Colonic mucosa (tissue), 4 donors: ENCODE results near the gene ROR2. TPM values are rescaled to one million over a fixed set of nuclear protein-coding genes. Genes with fewer than 3 reads are reported as not detected.
"Not testable (repeated sequence)": the region's sequence is repeated elsewhere in the genome, so short reads cannot be mapped to it uniquely, and the experiment has no call there.

ENCODE experiments used
- DNase-seq: peaks from one replicate; pipeline ENCODE4 v3.0.0-alpha.2; 2020
- H3K27ac ChIP-seq: fragments of 200-600 bp; one replicate; pipeline ENCODE4 v1.8.0; 2021
- H3K27me3 ChIP-seq: fragments of 200-600 bp; one replicate; pipeline ENCODE4 v1.8.0; 2021
- H3K36me3 ChIP-seq: fragments of 200-600 bp; one replicate; pipeline ENCODE4 v1.8.0; 2021
- H3K4me1 ChIP-seq: fragments of 200-600 bp; one replicate; pipeline ENCODE4 v1.8.0; 2021; ENCODE audit warnings: mild to moderate bottlenecking
- H3K4me3 ChIP-seq: fragments of 200-600 bp; one replicate; pipeline ENCODE4 v1.8.0; 2021
- H3K9ac ChIP-seq, 2 donors: one replicate each; pipeline ENCODE4 v1.7.0; 2013; ENCODE audit warnings: control low read depth in 2 of 2, low read depth in 2 of 2, low read length in 2 of 2
- H3K9me3 ChIP-seq: fragments of 200-600 bp; one replicate; pipeline ENCODE4 v1.8.0; 2021
- CTCF ChIP-seq: fragments of 200-600 bp; IDR thresholded peaks from one replicate; pipeline ENCODE4 v1.8.0; 2022; ENCODE audit warnings: antibody characterized with exemption, mild to moderate bottlenecking
- intact Hi-C: fragments of 100-400 bp; cut with DNase I; formaldehyde crosslinking; loops from one replicate; pipeline ENCODE4 v1.14.1; 2022
- total RNA-seq, 2 donors: library from RNA; stranded (reverse); fragmentation: NEBNext Ultra II Directional in 1 of 2; extraction: Animal tissue kit (Norgen Biotek cat#: 25700) in 1 of 2; gene quantifications; one replicate each; pipeline ENCODE4 v1.2.1, GENCODE V29; 2021
- donor health status: healthy.
- donor health status: DM: no; HTN: no; CAD: no.
- donor health status: DM: no; HTN: no; CAD: no.

ROR2 gene
- total RNA-seq, 2 donors from 2014 or later = 1.7 to 9.1 TPM

DNA sequence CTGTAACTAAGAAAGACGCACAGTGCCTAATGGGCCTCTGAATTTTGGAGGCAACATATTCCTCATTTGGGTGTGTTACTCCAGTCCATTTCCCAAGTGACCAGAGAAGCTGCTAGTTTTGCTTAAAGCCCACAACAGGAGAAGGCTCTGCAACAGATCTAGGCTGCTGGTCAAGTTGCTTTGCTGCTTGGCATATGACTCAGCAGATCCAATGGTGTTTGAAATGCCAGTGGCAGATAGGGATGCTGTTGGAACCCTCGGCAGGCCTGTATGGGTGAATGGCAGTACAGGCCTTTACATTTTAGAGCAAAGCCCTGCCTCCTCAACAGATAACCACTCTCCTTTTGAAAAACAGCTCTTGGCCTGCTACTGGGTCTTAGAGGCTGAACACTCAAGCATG is 36.2 kb upstream of the ROR2 start:
- Histone ChIP-seq H3K27me3 (no peaks in the 10 kb centered on the region), H3K27ac (no peak overlapping the region), H3K9me3 (no peaks in the 10 kb centered on the region), H3K4me1 (no peaks in the 10 kb centered on the region), H3K9ac (no peak overlapping the region), H3K36me3 (no peaks in the 10 kb centered on the region), H3K4me3 (no peak overlapping the region)
- no peak for DNase-seq
- TF ChIP-seq CTCF = no peak
- intact Hi-C loops = no loop called here

- intact Hi-C loops = no loop called here
- H3K27me3 ChIP-seq = no peaks in the 10 kb centered on the region
- no peak for TF ChIP-seq CTCF
- no peak overlapping the region for H3K9ac ChIP-seq
- no peaks in the 10 kb centered on the region for H3K4me1 ChIP-seq
- no peak overlapping the region for H3K27ac ChIP-seq
- no peak overlapping the region for H3K4me3 ChIP-seq
- H3K9me3 ChIP-seq = no peaks in the 10 kb centered on the region
- no peak for DNase-seq
- H3K36me3 ChIP-seq = no peaks in the 10 kb centered on the region
These were observed 35.7 kb upstream of the ROR2 start for GRCh38 chr9:91985692-91986091.

GRCh38 chr9:91978740-91979414 is 28.8 kb upstream of the ROR2 start:
- intact Hi-C loops = no loop called here
- H3K9ac ChIP-seq = no peak overlapping the region
- H3K27ac ChIP-seq = no peak overlapping the region
- no peak for DNase-seq
- no peaks in the 10 kb centered on the region for H3K36me3 ChIP-seq
- no peaks in the 10 kb centered on the region for H3K4me1 ChIP-seq
- H3K4me3 ChIP-seq = no peak overlapping the region
- H3K9me3 ChIP-seq = no peaks in the 10 kb centered on the region
- TF ChIP-seq CTCF = no peak
- H3K27me3 ChIP-seq = no peaks in the 10 kb centered on the region

DNA sequence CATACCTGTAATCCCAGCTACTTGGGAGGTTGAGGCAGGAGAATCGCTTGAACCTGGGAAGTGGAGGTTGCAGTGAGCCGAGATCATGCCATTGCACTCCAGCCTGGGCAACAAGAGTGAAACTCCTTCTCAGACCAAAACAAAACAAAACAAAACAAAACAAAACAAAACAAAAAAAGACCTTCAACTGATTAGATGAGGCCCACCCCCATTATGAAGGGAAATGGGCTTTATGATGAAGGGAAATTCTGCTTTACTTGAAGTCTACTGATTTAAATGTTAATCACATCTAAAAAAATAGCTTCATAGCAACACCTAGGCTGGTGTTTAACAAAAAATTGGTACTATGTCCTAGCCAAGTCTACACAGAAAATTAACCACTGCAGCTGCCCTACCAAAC is 25.2 kb upstream of the ROR2 start:
- H3K27ac ChIP-seq, H3K36me3 ChIP-seq, DNase-seq, H3K9ac ChIP-seq, H3K4me3 ChIP-seq, H3K27me3 ChIP-seq, H3K4me1 ChIP-seq, H3K9me3 ChIP-seq, intact Hi-C loops: not testable (repeated sequence)

DNA sequence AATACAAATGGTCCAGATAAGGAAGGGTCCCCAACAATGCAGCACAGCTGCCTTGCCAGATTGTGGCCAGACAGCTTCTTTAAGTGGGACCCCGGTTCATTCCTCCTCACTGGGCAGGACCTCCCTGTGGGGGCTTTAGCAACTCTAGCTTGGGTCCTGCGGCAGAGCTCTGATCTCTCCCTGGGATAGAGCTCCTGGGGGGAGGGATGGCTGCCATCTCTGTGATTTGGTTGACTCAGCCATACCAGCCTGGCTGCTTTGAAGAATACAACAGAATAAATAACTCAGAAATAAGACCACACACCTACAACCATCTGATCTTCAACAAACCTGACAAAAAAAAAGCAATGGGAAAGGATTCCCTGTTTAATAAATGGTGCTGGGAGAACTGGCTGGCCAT is 22.7 kb upstream of the ROR2 start:
- Histone ChIP-seq H3K4me1 (no peaks in the 10 kb centered on the region), H3K9ac (no peak overlapping the region), H3K4me3 (no peak overlapping the region), H3K27ac (no peak overlapping the region), H3K36me3 (no peaks in the 10 kb centered on the region), H3K27me3 (no peaks in the 10 kb centered on the region), H3K9me3 (no peaks in the 10 kb centered on the region)
- no peak for DNase-seq
- no peak for TF ChIP-seq CTCF
- intact Hi-C loops = loop anchor here (2.0 kb wide), 1 partner anchor 40 kb away; no protein-coding TSS in a partner anchor

DNA sequence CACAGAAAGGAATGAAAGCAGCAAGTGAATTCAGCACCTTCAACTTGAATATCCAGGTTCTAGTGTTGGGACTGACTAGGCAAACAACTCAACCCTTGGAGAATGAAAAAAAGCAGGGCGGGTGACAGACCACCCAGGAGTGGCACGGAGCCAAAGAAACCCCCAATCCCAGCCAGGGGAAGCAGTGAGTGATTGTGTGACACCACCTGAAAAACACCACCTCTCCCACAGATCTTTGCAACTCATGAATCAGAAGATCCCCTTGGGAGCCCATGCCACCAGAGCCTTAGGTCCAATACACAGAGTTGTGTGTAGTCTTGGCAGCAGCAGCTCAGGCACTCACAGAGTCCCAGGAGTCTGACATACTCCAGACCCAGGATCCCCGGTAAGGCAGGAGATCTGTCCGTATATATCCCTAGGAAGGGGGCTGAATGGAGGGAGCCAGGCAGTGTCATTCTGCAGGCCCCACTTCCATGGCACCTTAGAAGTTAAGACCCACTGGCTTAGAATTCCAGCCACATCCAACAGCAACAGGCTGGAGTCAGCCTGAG is 22.1 kb upstream of the ROR2 start:
- intact Hi-C loops = loop anchor here (2.0 kb wide), 1 partner anchor 39 kb away; no protein-coding TSS in a partner anchor
- no peak overlapping the region for H3K9ac ChIP-seq
- H3K27ac ChIP-seq = no peak overlapping the region
- H3K27me3 ChIP-seq = no peaks in the 10 kb centered on the region
- no peaks in the 10 kb centered on the region for H3K36me3 ChIP-seq
- no peak overlapping the region for H3K4me3 ChIP-seq
- TF ChIP-seq CTCF = no peak
- H3K4me1 ChIP-seq = no peaks in the 10 kb centered on the region
- no peaks in the 10 kb centered on the region for H3K9me3 ChIP-seq
- no peak for DNase-seq
